ENCODE results near the gene FAR1.
A peak's percentile ranks its signal among the peaks of the same experiment; 100 is the strongest.
"Not testable (repeated sequence)": the region's sequence is repeated elsewhere in the genome, so short reads cannot be mapped to it uniquely, and the experiment has no call there.

The FAR1 gene

GRCh38 chr11:13668102-13668956, at the start of gene FAR1:
Gene FAR1 (plus strand): TSS chr11:13668668. CDS start chr11:13694766, 26,098 bp downstream.
- DNase-seq: peak; percentile 98

GRCh38 chr11:13620063-13620462, 48.4 kb upstream of the FAR1 start:
- no peak for DNase-seq

DNA sequence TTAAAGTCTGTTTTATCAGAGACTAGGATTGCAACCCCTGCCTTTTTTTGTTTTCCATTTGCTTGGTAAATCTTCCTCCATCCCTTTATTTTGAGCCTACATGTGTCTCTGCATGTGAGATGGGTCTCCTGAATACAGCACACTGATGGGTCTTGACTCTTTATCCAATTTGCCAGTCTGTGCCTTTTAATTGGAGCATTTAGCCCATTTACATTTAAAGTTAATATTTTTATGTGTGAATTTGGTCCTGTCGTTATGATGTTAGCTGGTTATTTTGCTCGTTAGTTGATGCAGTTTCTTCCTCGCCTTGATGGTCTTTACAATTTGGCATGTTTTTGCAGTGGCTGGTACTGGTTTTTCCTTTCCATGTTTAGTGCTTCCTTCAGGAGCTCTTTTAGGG, 41.6 kb upstream of the FAR1 start:
- not testable (repeated sequence) for DNase-seq

DNA sequence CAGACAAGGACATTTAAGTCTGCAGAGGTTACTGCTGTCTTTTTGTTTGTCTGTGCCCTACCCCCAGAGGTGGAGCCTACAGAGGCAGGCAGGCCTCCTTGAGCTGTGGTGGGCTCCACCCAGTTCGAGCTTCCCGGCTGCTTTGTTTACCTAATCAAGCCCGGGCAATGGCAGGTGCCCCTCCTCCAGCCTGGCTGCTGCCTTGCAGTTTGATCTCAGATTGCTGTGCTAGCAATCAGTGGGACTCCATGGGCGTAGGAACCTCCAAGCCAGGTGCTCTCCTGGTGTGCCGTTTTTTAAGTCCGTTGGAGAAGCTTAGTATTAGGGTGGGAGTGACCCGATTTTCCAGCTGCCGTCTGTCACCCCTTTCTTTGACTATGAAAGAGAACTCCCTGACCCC, 39.8 kb upstream of the FAR1 start:
- not testable (repeated sequence) for DNase-seq

DNA sequence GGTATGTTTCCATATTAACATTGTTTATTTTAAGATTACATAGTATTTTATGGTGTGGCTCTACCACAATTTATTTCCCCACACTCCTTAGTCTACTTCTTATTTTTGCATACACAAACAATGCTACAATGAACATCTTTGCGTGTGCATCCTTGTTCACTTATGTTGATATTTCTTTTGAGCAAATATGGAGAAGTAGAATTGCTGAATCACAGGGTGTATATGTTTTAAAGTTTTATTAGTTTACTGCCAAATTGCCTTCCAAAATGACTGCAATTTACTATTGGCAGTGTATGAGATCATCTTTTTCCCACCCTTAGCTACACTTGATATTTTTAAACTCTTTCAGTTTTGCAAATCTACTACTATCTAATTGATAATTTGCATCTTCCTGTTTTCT, 38.7 kb upstream of the FAR1 start:
- no peak for DNase-seq

DNA sequence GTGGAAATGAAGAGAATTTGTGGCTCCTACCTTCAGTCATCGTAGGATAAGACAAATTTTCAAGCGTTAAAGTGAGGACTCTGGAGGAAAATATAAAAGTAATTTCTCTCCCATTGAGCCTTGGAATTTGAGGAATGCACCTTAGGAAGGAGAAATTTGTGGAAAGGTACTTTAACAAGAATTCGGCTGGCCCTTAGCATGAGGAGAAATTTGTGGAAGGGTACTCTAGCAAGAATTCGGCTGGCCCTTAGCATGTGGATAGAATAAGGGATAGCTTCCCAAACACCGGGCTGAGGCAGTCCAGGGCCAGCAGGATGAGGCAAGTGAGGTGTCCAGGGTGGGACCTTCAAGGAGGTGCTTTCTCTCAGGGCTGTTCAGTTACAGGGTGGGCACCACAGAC, 33.2 kb upstream of the FAR1 start:
- no peak for DNase-seq

DNA sequence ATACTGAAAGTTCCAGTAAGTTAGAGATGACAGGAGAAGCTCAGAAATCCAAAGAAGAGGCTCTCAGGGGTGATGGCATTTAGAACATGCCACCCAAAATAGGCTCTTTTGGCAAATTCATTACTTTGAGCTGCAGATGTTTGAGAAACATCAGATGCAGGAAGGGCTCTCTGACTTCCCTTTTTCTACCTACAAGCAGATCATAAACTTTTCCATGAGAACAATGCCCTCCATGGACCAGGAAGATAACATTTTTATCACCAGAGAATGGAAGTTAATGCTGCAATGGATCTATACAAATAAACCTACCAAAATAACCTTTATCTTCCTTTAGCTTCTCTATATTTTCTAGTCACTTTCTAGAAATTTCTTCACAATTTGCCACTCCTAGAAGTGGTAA, 32.7 kb upstream of the FAR1 start:
- no peak for DNase-seq

DNA sequence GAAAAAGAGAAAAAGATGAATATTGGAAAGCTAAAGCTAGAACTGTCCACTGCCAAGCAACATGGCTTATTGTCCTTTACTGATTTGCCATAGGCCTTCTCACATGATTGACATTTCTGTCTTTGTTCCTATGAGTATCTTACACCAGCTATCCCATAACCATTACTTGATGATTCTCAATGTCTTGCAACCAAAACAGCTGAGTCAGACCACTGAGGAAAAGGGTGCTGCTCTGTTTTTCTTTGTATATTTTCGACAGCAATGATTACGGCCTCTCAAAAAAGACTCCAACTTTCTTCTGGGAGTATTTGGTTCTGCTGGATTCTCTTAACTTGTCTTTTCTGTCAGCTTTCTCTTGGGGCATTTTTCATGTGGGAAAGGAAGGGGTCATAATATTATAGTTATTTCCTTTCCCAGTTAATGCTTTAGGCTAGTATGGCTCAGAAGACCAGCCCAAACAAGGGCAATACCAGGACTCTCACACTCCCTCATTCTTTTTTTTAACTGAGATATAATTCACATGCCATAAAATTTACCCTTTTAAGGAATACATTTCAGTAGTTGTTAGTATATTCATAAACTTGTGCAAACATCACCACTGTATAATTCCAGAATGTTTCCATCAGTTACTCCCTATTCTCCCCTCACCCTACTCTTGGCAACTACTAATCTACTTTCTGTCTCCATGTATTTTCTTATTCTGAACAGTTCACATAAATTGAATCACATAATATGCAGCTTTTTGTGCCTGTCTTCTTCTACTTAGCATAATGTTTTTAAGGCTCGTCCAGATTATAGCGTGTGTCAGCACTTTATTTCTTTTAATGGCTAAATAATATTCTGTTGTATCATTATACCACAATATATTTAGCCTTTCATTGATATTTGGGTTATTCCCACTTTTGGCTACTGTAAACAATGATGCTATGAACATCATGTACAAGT, 31.1 kb upstream of the FAR1 start:
- no peak for DNase-seq

DNA sequence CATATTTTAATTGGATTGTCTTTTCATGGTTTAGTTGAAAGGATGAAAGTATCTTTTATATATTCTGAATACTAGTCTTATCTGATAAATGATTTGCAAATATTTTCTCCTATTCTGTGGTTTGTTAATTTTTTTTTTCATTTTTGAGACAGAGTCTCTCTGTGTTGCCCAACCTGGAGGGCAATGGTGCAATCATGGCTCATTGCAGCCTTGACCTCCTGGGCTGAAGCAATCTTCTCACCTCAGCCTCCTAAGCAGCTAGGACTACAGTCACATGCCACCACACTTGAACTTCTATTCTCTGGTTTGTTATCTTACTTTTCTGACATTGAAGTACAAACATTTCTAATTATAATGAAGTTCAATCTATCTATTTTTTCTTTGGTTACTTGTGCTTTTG, 30.0 kb upstream of the FAR1 start:
- no peak for DNase-seq

DNA sequence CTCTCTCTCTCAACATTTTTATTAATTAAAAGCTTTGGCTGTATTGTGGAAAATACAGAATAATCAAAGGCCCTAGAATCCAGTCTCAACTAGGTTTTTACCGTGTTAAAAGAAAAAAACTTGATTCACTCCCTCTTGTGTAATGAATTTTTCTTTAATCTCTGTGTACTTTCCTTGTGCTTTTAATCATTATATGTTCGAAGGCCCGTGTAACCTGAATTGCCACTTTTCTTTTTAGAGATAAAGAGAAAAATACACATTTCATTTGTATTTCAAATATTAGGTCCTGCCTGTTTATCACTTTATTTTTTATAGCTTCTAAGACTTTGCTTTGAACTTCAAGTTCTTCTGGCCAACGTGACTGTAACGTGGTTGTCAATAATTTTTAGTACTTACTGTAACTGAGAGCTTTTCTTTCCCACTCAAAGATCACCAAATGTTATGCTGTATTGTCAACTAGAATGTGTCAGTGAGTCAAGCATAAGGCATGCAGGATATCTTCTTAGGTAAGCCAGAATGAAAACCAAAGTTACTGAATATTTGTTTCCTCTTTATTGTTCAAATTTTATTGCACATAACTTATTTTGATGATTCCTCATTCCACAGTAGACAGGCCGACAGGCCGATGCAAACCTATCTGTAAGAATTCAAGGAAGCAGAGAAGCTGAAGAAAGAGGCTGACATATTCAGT, 23.3 kb upstream of the FAR1 start:
- no peak for DNase-seq

DNA sequence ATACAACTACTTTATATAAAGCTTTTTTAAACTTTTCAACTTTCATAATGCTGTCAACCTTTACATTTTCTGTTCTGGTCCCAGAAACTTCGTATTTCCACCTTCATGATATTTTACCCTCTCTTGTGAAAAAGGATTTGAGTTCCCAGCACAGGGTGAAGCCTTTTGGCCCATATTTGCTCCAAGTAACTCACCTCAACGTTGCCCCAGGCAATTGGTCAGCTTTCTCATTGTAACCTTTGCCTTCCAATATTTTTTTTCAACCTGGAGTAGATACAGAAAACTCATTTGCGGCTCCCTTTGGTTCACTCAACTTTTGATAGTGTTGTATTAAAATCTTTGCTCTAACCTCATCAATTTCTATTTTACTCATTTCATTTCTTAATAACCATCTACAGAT, 21.1 kb upstream of the FAR1 start:
- no peak for DNase-seq

DNA sequence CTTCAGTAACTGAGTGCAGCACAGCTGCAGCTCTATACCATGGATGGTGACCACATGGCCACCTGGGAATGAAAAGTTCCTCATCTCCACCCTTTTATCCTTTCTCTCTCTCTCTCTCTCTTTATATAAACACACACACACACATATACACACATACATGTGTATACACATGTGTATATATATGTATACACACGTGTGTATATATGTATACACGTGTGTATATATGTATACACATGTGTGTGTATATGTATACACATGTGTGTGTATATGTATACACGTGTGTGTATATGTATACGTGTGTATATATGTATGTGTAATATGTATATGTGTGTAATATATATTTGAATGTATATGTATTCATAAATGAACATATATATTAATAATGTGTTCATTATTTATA, 18.8 kb upstream of the FAR1 start:
- DNase-seq: no peak

- not testable (repeated sequence) for DNase-seq
These were observed 17.0 kb upstream of the FAR1 start for GRCh38 chr11:13651515-13651914.

GRCh38 chr11:13661074-13661623, 7.3 kb upstream of the FAR1 start:
- no peak for DNase-seq

GRCh38 chr11:13663631-13664071, 4.8 kb upstream of the FAR1 start:
- DNase-seq: no peak

- DNase-seq: no peak
These were observed 4.1 kb upstream of the FAR1 start for GRCh38 chr11:13664351-13664750.

GRCh38 chr11:13666708-13667107, 1.8 kb upstream of the FAR1 start:
- no peak for DNase-seq

- no peak for DNase-seq
These were observed 1.2 kb upstream of the FAR1 start for GRCh38 chr11:13667245-13667644.

DNA sequence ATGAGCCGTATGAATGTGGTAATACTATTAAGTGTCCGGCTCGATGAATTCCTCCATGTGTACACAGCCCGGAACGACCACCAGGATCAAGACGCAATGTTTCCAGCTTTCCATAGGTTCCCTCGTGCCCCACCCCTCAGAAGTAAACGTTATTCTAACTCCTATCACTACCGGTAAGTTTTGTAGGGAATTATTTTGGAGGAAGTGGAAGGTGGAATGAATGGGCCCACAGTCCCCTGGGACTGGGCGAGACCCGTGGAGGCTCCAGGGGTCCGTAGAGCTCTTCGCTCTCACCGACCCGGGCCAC, 720 bp upstream of the FAR1 start:
- no peak for DNase-seq

GRCh38 chr11:13668957-13669521, 571 bp downstream of the FAR1 start:
- DNase-seq: peak; percentile 28

- no peak for DNase-seq
These were observed 1.3 kb downstream of the FAR1 start for GRCh38 chr11:13669544-13670488.

All from CD4-positive, alpha-beta T cell treated with Interleukin-4 for 4 hours (primary cell).